Type B pancreatic cell (in vitro differentiated cells): Measurements from ENCODE around the gene PPP2R5C. TPM values are rescaled to one million over a fixed set of nuclear protein-coding genes. Genes with fewer than 3 reads are reported as not detected.

Source experiments
- DNase-seq: peaks from one replicate; pipeline ENCODE4 v3.0.0; 2021; ENCODE audit warnings: mixed read lengths; ENCODE audit not compliant: unreplicated experiment; ENCODE audit errors: extremely low spot score
- H3K27ac Mint-ChIP-seq: 2 replicates; pipeline ENCODE4 v1.8.0; 2021; ENCODE audit warnings: mild to moderate bottlenecking, mixed read lengths
- H3K27me3 Mint-ChIP-seq: 2 replicates; pipeline ENCODE4 v1.8.0; 2021; ENCODE audit warnings: mixed read lengths
- H3K36me3 Mint-ChIP-seq: 2 replicates; pipeline ENCODE4 v1.8.0; 2021; ENCODE audit warnings: mixed read lengths
- H3K4me1 Mint-ChIP-seq: one replicate; pipeline ENCODE4 v1.8.0; 2021; ENCODE audit warnings: mixed read lengths; ENCODE audit not compliant: unreplicated experiment
- H3K4me3 Mint-ChIP-seq: 2 replicates; pipeline ENCODE4 v1.8.0; 2021; ENCODE audit warnings: mild to moderate bottlenecking, mixed read lengths
- H3K9me3 Mint-ChIP-seq: 2 replicates; pipeline ENCODE4 v1.8.0; 2021; ENCODE audit warnings: mixed read lengths
- CTCF ChIP-seq: fragments of 200-600 bp; sonication (generic); conservative IDR thresholded peaks from 2 replicates; pipeline ENCODE4 v1.5.0; 2021; ENCODE audit warnings: antibody characterized with exemption, mild to moderate bottlenecking
- total RNA-seq: library from RNA; stranded (reverse); gene quantifications from 2 replicates; pipeline ENCODE4 v1.2.1, GENCODE V29; 2021; ENCODE audit warnings: low replicate concordance

The PPP2R5C gene
- total RNA-seq, 1 donor from 2014 or later, result 99.8 TPM

- no peak for TF ChIP-seq CTCF
- Mint-ChIP-seq H3K36me3 (peaks cover 5% of the 10 kb centered on the region), H3K27ac (no peak overlapping the region), H3K4me3 (no peak overlapping the region), H3K27me3 (no peaks in the 10 kb centered on the region), H3K4me1 (no peaks in the 10 kb centered on the region), H3K9me3 (no peaks in the 10 kb centered on the region)
- no peak for DNase-seq
These were observed 161.4 kb downstream of the PPP2R5C start for GRCh38 chr14:101922866-101923265.

GRCh38 chr14:101925152-101925551 is 163.6 kb downstream of the PPP2R5C start:
- Mint-ChIP-seq H3K4me3 (no peak overlapping the region), H3K9me3 (no peaks in the 10 kb centered on the region), H3K4me1 (no peaks in the 10 kb centered on the region), H3K27ac (no peak overlapping the region), H3K27me3 (no peaks in the 10 kb centered on the region), H3K36me3 (peaks cover 5% of the 10 kb centered on the region)
- no peak for TF ChIP-seq CTCF
- no peak for DNase-seq

GRCh38 chr14:101926085-101926484 is 164.6 kb downstream of the PPP2R5C start:
- no peak overlapping the region for H3K27ac Mint-ChIP-seq
- H3K4me3 Mint-ChIP-seq, result no peak overlapping the region
- H3K27me3 Mint-ChIP-seq, result no peaks in the 10 kb centered on the region
- no peak for DNase-seq
- no peak for TF ChIP-seq CTCF
- H3K36me3 Mint-ChIP-seq, result peaks cover 5% of the 10 kb centered on the region
- no peaks in the 10 kb centered on the region for H3K4me1 Mint-ChIP-seq
- H3K9me3 Mint-ChIP-seq, result no peaks in the 10 kb centered on the region

- H3K4me1 Mint-ChIP-seq, result no peaks in the 10 kb centered on the region
- H3K27ac Mint-ChIP-seq, result no peak overlapping the region
- TF ChIP-seq CTCF, result no peak
- H3K27me3 Mint-ChIP-seq, result no peaks in the 10 kb centered on the region
- H3K4me3 Mint-ChIP-seq, result no peak overlapping the region
- no peaks in the 10 kb centered on the region for H3K9me3 Mint-ChIP-seq
- no peak for DNase-seq
- H3K36me3 Mint-ChIP-seq, result peaks cover 4% of the 10 kb centered on the region
These were observed 165.1 kb downstream of the PPP2R5C start for GRCh38 chr14:101926620-101927019.

GRCh38 chr14:101927859-101928258 is 166.3 kb downstream of the PPP2R5C start:
- Mint-ChIP-seq H3K36me3 (no peaks in the 10 kb centered on the region), H3K9me3 (no peaks in the 10 kb centered on the region), H3K27me3 (no peaks in the 10 kb centered on the region), H3K4me3 (no peak overlapping the region), H3K4me1 (peaks cover 2% of the 10 kb centered on the region), H3K27ac (no peak overlapping the region)
- no peak for TF ChIP-seq CTCF
- DNase-seq, result no peak

- H3K27ac Mint-ChIP-seq, result no peak overlapping the region
- H3K4me3 Mint-ChIP-seq, result no peak overlapping the region
- no peak for DNase-seq
- no peaks in the 10 kb centered on the region for H3K27me3 Mint-ChIP-seq
- H3K4me1 Mint-ChIP-seq, result peaks cover 4% of the 10 kb centered on the region
- no peak for TF ChIP-seq CTCF
- H3K36me3 Mint-ChIP-seq, result no peaks in the 10 kb centered on the region
- H3K9me3 Mint-ChIP-seq, result no peaks in the 10 kb centered on the region
These were observed 166.9 kb downstream of the PPP2R5C start for GRCh38 chr14:101928415-101928841.
